GM08714 (cell line): ENCODE results near the gene RTN4R.

ENCODE experiments used
- H3K4me3 ChIP-seq: fragments of 200-500 bp; sonication (Bioruptor generic); 2 replicates; pipeline ENCODE4 v1.5.1; 2014; ENCODE audit warnings: mild to moderate bottlenecking, low read length, inconsistent platforms
- ZNF274 ChIP-seq: IDR thresholded peaks from 2 replicates; pipeline ENCODE4 v1.6.1; 2012; ENCODE audit warnings: mild to moderate bottlenecking, low read depth, low read length

The RTN4R gene

DNA sequence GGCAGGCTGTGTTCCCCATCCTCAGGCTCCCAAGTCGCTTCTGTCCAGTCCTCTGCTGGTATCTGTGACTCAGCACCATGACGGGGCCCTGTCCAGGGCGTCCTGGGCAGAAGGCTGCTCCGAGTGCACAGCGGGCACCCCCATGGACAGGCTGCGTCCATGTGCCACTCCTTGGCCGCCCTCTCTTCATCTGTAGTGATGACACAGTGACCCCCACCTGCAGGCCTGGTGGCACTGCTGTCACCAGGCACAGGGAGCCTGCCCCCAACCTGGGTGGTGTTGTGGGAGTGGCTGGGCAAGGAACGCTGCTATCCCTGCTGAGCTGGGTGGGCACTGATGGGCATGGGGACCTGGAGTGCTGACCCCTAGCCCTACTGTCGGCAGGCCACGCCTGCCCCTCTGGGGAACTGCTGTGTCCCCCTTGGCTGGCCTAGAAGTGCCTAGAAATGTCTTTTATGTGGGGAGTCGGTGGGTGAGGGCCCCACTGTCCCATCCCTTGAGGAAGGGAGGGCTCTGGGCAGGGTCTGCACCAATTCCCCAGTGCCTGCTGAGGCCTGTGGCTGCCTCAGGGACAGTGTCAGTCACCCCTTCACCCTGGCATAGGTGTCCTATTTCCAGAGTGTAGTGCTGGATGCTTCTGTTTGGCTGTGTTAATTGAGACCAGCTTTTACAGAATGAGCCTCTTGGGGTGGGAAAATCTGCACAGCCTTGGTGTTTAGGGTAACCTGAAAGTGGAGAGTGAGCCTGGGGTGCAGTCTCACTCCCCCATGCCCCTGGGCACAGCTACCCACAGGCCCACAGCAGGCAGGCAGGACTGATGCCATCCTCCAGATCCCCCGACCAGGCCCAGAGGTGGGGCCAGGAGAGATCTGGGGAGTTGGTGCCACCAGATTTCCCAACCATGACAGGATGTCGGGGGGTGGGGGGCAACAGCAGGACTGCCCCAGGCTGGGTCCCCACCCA lies 34.5 kb downstream of the RTN4R start:
- TF ChIP-seq ZNF274 = no peak
- no peak overlapping the region for H3K4me3 ChIP-seq

DNA sequence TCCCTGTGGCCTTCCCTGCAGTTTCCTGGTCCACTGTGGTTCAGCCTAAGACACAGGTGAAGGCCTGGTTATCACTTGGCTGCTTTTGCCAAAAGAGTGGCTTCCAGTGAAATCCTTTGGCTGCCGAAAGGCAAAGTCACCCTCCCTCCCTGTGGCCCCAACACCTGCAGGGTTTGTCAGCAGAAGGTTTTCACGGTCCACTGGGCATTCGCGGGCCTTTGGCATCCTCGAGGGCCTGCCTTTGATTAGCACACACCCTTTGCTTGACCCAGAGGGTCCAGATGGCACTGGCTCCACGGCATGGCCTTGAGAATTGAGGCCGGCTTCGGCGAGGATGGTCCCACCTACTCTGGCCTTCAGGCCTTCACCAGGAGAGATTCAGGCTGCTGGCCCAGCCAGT lies 35.3 kb downstream of the RTN4R start:
- no peak overlapping the region for H3K4me3 ChIP-seq
- TF ChIP-seq ZNF274 = no peak

DNA sequence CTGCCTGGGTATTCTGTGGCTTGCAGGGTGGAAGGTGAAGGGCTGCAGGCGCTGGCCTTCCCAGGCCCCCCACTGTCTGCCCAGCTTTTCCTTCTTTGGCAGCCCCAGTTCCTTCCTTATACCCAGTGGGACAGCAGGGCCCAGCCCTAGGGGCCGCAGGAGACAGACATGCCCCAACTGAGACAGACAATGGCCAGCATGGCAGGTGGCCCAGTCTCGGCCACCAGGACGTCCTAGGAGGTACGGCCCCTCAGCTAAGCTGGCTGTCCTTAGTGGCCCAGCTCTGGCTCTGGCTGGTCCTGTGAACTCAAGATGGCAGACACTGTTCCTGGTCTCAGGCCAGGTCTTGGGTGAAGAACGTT lies 35.9 kb downstream of the RTN4R start:
- no peak for TF ChIP-seq ZNF274

DNA sequence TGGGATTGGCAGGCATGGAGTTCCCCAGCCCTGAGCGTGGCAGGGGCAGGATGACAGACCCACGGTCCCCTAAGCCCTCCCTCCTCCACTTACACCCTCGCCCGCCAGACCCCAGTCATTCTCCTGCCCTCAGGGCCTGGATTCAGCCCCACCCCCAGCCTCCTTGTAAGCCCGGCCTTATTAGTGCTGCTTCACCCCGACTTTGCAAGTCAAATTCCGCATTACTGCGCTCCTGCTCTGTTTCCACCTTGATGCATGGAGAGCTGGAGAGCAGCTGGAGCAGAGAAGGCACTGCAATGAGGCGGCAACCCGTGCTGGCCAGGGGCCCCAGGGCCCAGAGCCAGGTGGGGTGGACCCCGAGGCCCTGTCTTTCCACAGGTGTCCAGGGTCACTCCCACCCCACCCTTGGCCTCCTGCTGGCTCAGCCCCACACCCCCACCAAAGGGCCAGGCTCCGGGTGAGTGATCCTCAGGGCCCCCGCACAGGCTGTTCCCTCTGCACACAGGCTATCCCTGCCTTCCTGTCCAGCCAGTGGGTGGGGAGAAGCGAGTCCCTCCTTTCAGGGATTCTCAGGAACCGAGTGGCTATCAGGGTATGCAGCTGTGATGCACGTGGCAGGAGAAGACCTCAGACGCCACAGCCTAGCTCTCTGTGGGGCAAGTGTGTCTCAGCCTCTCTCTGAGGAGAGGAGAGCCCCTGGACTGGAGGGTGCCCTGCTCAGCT lies 36.4 kb downstream of the RTN4R start:
- no peak overlapping the region for H3K4me3 ChIP-seq
- no peak for TF ChIP-seq ZNF274

More for the DNA sequence above, 35.9 kb downstream of the RTN4R start:
- H3K4me3 ChIP-seq = no peak overlapping the region

DNA sequence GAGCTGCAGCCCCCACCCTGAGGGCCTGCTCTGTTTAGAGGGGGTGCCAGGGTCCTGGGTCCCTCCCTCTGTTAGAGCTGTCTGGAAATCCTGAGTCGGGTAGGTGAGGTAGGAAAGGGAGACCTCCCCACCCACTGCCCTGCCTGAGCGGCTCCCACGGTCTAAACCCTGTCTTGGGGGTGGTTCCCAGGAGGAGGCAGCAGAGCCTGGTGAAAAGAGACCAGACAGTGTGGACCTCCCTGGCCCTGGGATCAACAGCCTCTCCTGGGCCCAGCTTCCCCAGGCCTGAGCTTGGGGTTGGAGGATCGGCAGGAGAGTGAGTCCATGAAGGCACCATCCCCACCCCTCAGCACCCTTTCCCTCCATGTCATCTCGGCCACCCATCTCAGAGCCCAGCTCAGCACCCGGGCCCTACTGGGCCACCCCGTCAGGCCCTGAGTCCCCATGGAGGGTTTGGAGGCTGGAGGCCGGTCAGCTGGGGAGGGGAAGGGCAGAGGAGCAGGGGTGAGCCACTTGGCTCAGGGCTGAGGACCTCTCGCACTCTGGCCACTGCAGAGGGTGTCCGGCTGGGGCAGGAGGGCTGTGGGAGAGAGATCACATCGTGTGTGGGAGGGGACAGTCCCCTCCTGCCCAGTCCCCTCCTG lies 37.2 kb downstream of the RTN4R start:
- H3K4me3 ChIP-seq = no peak overlapping the region
- no peak for TF ChIP-seq ZNF274

DNA sequence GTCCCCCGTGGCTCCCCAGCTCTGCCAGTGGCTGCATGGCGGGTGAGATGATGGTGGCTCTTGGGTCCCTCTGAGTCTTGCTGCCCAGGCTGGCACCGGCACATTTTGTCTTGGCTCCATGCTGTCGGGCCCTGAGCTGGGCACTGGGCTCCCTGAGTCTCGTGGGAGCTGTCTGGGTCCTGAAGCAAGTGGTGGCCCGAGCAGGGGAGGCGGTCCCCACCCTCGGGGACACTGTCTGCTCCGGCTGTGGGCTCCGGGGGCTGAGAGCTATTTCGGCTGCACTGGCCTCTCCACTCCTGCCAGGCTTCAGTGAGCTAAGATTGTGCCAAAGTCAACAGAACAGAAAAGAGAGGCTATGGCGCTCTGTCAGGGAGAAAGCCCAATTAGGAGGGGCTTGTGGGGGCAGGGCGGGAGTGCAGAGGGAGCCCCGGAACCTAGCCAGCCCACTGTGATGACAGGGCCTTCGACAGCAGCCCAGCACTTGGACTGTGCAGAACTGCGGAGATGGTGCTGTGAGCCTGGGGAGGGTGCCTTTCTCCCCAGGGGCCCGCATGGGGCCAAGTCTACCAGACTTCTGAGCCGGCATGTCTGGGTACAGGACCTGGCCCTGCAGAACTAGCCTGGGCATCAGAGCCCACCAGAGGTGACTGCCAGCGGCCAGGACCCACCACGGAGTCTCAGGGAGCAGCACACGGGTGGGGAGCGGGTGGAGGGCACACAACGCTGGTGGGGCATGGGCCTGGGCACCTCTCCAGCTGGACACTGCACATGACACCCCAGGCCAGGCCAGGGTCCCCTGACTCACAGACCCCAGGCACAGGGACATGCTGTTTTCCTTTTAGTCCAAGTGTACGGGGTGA lies 38.0 kb downstream of the RTN4R start:
- TF ChIP-seq ZNF274 = no peak
- H3K4me3 ChIP-seq = no peak overlapping the region

DNA sequence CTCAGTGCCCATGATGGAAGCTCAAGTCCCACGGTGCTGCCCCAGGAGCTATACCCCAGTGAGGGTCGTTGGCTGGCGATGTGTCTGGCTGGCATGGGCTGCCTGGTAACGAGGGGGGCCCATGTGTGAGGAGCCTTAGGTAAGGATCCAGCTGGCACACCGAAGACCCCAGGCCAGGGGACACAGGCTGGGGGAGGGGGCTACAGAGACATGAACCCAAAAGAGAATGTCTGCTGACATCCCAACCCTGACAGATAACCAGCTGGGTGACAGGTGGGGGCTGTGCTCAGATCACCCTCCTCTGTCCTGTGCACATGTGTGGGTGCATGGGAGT lies 39.2 kb downstream of the RTN4R start:
- no peak overlapping the region for H3K4me3 ChIP-seq
- no peak for TF ChIP-seq ZNF274

DNA sequence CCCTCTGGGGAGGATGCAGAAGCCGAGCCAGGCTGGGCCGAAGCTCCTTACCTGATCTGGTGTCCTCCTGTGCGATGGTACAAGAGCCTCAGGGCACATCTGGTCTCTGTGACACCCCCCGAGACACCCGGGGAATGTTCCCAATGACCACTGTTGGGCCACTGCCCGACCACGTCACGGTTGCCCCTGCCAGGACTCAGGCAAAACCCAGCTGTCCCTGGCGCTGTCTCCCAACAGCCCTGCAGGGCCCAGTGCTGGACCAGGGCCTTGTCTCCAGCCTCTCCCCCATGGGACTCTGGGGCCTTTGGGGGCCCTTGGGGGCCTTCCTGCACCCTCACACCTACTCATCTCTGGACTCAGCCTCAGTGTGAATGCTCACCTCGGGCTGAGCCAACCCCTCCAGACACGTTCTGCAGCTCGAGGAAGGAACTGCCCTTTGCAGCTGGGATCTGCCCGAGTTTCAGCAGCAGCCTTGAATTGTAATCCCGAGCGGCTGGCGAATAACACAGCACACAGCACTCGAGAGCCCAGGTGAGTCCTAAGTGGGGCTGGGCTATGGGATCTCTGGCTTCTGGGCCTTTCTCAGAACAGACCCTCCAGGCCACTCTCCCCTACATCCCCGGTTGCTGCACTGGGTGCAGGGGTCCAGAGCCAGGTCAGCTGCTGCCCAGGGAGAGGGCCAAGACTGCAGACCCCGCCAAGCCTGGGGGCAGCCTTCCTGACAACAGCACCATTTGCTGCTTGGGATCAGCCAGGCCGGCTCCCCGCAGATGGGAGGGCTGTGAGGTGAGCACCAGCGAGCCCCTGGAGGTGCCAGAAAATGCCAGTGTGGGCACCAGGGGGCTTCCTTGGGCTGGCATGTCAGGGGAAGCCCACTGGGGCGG lies 39.8 kb downstream of the RTN4R start:
- no peak for TF ChIP-seq ZNF274
- H3K4me3 ChIP-seq = no peak overlapping the region

DNA sequence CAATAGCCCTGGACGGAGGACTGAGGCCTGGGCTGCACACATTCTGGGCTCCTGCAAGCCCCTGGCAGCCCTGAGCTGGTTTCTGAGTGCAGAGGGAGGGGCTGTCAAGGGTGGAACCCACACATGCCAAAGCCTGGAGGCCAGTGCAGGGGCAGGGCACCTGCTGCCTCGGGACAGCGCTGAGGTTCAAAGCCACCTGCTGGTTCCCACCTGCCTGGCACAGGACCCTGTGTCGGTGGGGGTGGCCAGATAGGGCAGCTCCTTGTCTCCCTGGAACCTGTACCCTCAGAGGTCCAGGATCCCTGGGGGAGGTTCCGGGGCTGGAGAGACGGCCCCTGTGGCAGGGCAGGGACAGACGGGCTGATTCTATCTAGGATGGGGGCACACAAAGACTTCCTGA lies 40.8 kb downstream of the RTN4R start:
- no peak overlapping the region for H3K4me3 ChIP-seq
- no peak for TF ChIP-seq ZNF274

DNA sequence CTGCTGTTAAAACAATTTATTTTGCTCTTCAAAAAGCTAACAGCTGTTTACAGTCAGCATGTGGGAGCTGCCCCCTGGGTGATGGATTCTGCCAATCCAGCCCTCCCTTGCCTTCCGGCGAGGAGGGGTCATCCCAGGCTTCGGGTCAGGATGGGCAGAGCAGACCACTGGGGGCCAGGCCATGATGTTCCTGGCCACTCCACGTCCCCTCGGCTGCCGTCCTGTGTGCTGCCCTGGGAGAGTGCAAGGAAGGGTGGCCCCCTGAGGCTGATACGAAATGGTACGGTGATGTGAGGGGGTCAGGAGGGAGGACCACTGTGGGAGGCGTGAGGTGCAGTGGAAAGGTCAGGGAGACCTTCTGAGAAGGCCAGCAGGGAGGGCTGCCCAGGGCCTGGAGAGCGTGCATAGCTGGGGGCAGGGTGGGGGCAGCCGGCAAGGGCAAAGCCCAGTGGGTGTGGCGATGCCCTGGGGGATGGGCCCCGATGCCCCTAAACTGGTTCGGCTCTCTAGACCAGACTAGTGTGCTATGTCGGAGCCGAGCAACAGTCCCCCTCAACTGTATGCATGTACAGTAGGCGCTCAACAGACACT lies 41.3 kb downstream of the RTN4R start:
- no peak for TF ChIP-seq ZNF274
- no peak overlapping the region for H3K4me3 ChIP-seq

DNA sequence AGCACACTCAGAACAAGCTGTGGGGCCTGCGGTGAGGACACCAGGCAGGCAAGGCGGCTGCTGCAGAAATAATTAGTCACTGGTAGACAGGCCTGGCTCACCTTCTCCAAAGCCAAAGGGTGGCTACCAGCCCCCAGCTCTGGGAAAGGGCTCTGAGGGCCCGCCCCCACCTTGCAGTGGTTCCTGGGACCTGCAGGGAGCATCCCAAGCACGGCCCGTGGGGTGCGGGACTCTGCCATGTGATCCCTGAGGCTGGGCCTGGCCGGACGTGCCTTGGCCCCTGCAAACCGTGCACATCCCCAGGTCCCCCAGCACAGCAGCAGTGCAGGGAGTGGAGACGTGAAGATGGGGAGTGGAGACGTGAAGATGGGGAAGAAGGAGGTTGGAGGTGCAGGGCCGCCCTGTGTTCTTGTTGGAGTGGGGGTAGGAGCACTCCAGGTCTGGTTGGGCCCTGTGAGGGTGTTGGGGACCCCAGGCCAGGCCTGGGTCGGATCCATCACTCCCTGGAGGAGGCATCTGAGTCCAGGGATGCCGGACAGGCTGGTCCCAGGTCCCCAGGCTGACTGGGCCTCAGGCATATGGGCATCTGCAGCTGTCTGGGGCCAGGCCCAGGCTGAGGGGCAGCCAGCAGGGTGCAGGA lies 41.9 kb downstream of the RTN4R start:
- H3K4me3 ChIP-seq = no peak overlapping the region
- TF ChIP-seq ZNF274 = no peak

DNA sequence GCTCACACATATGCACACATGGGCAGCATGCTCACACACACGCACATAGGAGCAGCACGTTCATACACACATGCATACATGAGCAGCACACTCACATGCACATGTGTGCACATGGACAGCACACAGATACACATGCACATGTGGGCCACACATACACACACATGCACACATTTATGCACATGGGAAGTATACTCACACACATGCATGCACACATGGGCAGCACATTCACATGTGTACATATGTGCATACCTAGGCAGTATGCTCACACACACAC lies 42.5 kb downstream of the RTN4R start:
- TF ChIP-seq ZNF274 = no peak
- H3K4me3 ChIP-seq = no peak overlapping the region
